DND-41 (cell line): Measurements from ENCODE around the gene CAPN12.

Experiments
- ATAC-seq: fragments of 200-7000 bp; cut with Tn5 transposase; 3 replicates; pipeline ENCODE4 v1.9.1; 2021; ENCODE audit warnings: low read depth; ENCODE audit not compliant: insufficient read depth
- DNase-seq: peaks from one replicate; pipeline ENCODE4 v3.0.0-alpha.2; 2020
- H2AFZ ChIP-seq: 2 replicates; pipeline ENCODE4 v1.6.0; 2012; ENCODE audit warnings: low read depth, low read length
- H3K27ac ChIP-seq: 2 replicates; pipeline ENCODE4 v1.5.1; 2012; ENCODE audit warnings: low read length, inconsistent platforms
- H3K27me3 ChIP-seq: fragments of 200-600 bp; sonication (generic); 2 replicates; pipeline ENCODE4 v1.6.0; 2012; ENCODE audit warnings: low read length, mild to moderate bottlenecking, inconsistent platforms; ENCODE audit not compliant: insufficient read depth, poor library complexity
- H3K36me3 ChIP-seq: 2 replicates; pipeline ENCODE4 v1.5.1; 2012; ENCODE audit warnings: low read length, inconsistent platforms; ENCODE audit not compliant: insufficient read depth
- H3K4me1 ChIP-seq: 2 replicates; pipeline ENCODE4 v1.5.1; 2012; ENCODE audit warnings: mild to moderate bottlenecking, low read length; ENCODE audit not compliant: insufficient read depth
- H3K4me2 ChIP-seq: 2 replicates; pipeline ENCODE4 v1.6.0; 2012; ENCODE audit warnings: mild to moderate bottlenecking, moderate library complexity, low read length, inconsistent platforms; ENCODE audit not compliant: insufficient read depth
- H3K4me3 ChIP-seq, 2 experiments: fragments of 200-600 bp in 1 of 2; shearing (Covaris generic) in 1 of 2; 2 replicates each; pipeline ENCODE4 v1.5.1; 2012 to 2016; ENCODE audit warnings: inconsistent platforms in 2 of 2, low read length in 2 of 2, mild to moderate bottlenecking in 2 of 2, low read depth in 1 of 2, moderate library complexity in 1 of 2
- H3K79me2 ChIP-seq: 2 replicates; pipeline ENCODE4 v1.6.0; 2012; ENCODE audit warnings: low read length, inconsistent platforms; ENCODE audit not compliant: insufficient read depth
- H3K9ac ChIP-seq: 2 replicates; pipeline ENCODE4 v1.6.0; 2012; ENCODE audit warnings: low read depth, mild to moderate bottlenecking, inconsistent platforms, low read length, moderate library complexity
- H3K9me3 ChIP-seq: 2 replicates; pipeline ENCODE4 v1.5.1; 2012; ENCODE audit warnings: low read length, moderate library complexity, mild to moderate bottlenecking, inconsistent platforms; ENCODE audit not compliant: insufficient read depth, severe bottlenecking
- H4K20me1 ChIP-seq: 2 replicates; pipeline ENCODE4 v1.6.0; 2012; ENCODE audit warnings: low read length; ENCODE audit not compliant: insufficient read depth
- CTCF ChIP-seq: IDR thresholded peaks from 2 replicates; pipeline ENCODE4 v1.5.1; 2012; ENCODE audit warnings: borderline replicate concordance, low read length, moderate library complexity, mild to moderate bottlenecking; ENCODE audit not compliant: poor library complexity, severe bottlenecking; ENCODE audit errors: extremely low read depth
- EZH2 ChIP-seq: IDR thresholded peaks from 3 replicates; pipeline ENCODE4 v1.6.1; 2012; ENCODE audit warnings: borderline replicate concordance, low read depth, mild to moderate bottlenecking, moderate library complexity, low read length, inconsistent platforms; ENCODE audit not compliant: severe bottlenecking

CAPN12 gene

GRCh38 chr19:38695317-38695683, 49.0 kb downstream of the CAPN12 start:
- Histone ChIP-seq H3K36me3 (peaks cover 37% of the 10 kb centered on the region), H3K9ac (no peak overlapping the region), H2AFZ (no peak overlapping the region), H3K79me2 (peaks cover 91% of the 10 kb centered on the region), H3K27ac (no peak overlapping the region), H3K4me1 (peaks cover 7% of the 10 kb centered on the region), H3K27me3 (no peaks in the 10 kb centered on the region), H3K4me3 (no peak overlapping the region), H3K4me2 (no peak overlapping the region), H3K9me3 (no peaks in the 10 kb centered on the region), H4K20me1 (peaks cover 83% of the 10 kb centered on the region)
- no peak for TF ChIP-seq EZH2
- TF ChIP-seq CTCF, result no peak
- DNase-seq (no peak), ATAC-seq (no peak)

GRCh38 chr19:38693380-38694223, 50.7 kb downstream of the CAPN12 start:
- no peak for TF ChIP-seq EZH2
- DNase-seq (peak; percentile 27), ATAC-seq (peak; percentile 66)
- no peaks in the 10 kb centered on the region for H3K9me3 ChIP-seq
- H3K27ac ChIP-seq, result no peak overlapping the region
- H3K27me3 ChIP-seq, result no peaks in the 10 kb centered on the region
- peaks cover 7% of the 10 kb centered on the region for H3K4me1 ChIP-seq
- no peak overlapping the region for H3K4me2 ChIP-seq
- H3K79me2 ChIP-seq, result peaks cover 94% of the 10 kb centered on the region
- H3K9ac ChIP-seq, result no peak overlapping the region
- no peak overlapping the region for H2AFZ ChIP-seq
- H3K4me3 ChIP-seq, result no peak overlapping the region
- peaks cover 30% of the 10 kb centered on the region for H3K36me3 ChIP-seq
- H4K20me1 ChIP-seq, result peaks cover 74% of the 10 kb centered on the region

GRCh38 chr19:38692458-38693379, 51.6 kb downstream of the CAPN12 start:
- DNase-seq (no peak), ATAC-seq (no peak)
- TF ChIP-seq EZH2 (no peak), CTCF (no peak)
- Histone ChIP-seq H3K9me3 (no peaks in the 10 kb centered on the region), H3K36me3 (peaks cover 30% of the 10 kb centered on the region), H2AFZ (no peak overlapping the region), H3K27me3 (no peaks in the 10 kb centered on the region), H3K4me1 (peaks cover 7% of the 10 kb centered on the region), H3K4me3 (no peak overlapping the region), H4K20me1 (peaks cover 68% of the 10 kb centered on the region), H3K27ac (no peak overlapping the region), H3K4me2 (no peak overlapping the region), H3K79me2 (peaks cover 94% of the 10 kb centered on the region), H3K9ac (no peak overlapping the region)
